ENCODE measurements around the gene TXNDC17. TPM values are rescaled to one million over a fixed set of nuclear protein-coding genes. Genes with fewer than 3 reads are reported as not detected.
A peak's percentile ranks its signal among the peaks of the same experiment; 100 is the strongest.

Gene TXNDC17
- total RNA-seq, 1 experiment from 2014 or later, result 151 TPM

GRCh38 chr17:6642592-6642991 lies 1.7 kb downstream of the TXNDC17 start (continued):
- TF ChIP-seq OVOL2 (CRISPR knock-in tag; IDR thresholded peaks at IDR 0.05; ENCODE audit: borderline replicate concordance), result no peak
- TF ChIP-seq, protein P1, sequence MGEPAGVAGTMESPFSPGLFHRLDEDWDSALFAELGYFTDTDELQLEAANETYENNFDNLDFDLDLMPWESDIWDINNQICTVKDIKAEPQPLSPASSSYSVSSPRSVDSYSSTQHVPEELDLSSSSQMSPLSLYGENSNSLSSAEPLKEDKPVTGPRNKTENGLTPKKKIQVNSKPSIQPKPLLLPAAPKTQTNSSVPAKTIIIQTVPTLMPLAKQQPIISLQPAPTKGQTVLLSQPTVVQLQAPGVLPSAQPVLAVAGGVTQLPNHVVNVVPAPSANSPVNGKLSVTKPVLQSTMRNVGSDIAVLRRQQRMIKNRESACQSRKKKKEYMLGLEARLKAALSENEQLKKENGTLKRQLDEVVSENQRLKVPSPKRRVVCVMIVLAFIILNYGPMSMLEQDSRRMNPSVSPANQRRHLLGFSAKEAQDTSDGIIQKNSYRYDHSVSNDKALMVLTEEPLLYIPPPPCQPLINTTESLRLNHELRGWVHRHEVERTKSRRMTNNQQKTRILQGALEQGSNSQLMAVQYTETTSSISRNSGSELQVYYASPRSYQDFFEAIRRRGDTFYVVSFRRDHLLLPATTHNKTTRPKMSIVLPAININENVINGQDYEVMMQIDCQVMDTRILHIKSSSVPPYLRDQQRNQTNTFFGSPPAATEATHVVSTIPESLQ (CRISPR knock-in tag; IDR thresholded peaks at IDR 0.05), result no peak
- no peak for TF ChIP-seq RELA (CRISPR knock-in tag; IDR thresholded peaks at IDR 0.05; ENCODE audit: borderline replicate concordance)
- no peak for TF ChIP-seq PRRX2 (CRISPR knock-in tag; IDR thresholded peaks at IDR 0.05)
- no peak for TF ChIP-seq NFYB (CRISPR knock-in tag; conservative IDR thresholded peaks at IDR 0.05; ENCODE audit: low read depth)
- TF ChIP-seq, protein P2, sequence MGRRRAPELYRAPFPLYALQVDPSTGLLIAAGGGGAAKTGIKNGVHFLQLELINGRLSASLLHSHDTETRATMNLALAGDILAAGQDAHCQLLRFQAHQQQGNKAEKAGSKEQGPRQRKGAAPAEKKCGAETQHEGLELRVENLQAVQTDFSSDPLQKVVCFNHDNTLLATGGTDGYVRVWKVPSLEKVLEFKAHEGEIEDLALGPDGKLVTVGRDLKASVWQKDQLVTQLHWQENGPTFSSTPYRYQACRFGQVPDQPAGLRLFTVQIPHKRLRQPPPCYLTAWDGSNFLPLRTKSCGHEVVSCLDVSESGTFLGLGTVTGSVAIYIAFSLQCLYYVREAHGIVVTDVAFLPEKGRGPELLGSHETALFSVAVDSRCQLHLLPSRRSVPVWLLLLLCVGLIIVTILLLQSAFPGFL (CRISPR knock-in tag; IDR thresholded peaks at IDR 0.05; ENCODE audit: borderline replicate concordance), result no peak
- no peak for TF ChIP-seq TEAD4 (CRISPR knock-in tag; IDR thresholded peaks at IDR 0.05)
- no peak for TF ChIP-seq AFF4 (CRISPR knock-in tag; IDR thresholded peaks at IDR 0.05; ENCODE audit: borderline replicate concordance)
- no peak for TF ChIP-seq ATF3 (CRISPR knock-in tag; conservative IDR thresholded peaks at IDR 0.05)

GRCh38 chr17:6643451-6644125 lies 2.7 kb downstream of the TXNDC17 start:
- CTCF ChIA-PET, result no interaction called here
- TF ChIP-seq MXD4 (CRISPR knock-in tag; IDR thresholded peaks at IDR 0.05; ENCODE audit: borderline replicate concordance) (no peak), ATF1 (CRISPR knock-in tag; IDR thresholded peaks at IDR 0.05) (no peak)
- TF ChIP-seq, protein P1 (CRISPR knock-in tag; IDR thresholded peaks at IDR 0.05), result no peak
- no peak overlapping the region for H3K27ac Mint-ChIP-seq

GRCh38 chr17:6648181-6648580 lies 7.3 kb downstream of the TXNDC17 start:
- 0 out of 2 replicates have a peak overlapping the region, but pooled peaks have one; percentile 7 for H3K4me3 Mint-ChIP-seq
- CTCF ChIA-PET, result interaction anchor here (0.6 to 1.2 kb wide), 7 partner anchors 9 to 502 kb away, joined by 3 to 5 read pairs (median 3); partner anchors contain the start of genes KIAA0753 and PIMREG
- H3K27me3 Mint-ChIP-seq (ENCODE audit: low read depth), result peaks cover 3% of the 10 kb centered on the region; the same call in 1 of the 2 replicates
- POLR2A ChIA-PET, result no interaction called here
- no peaks in the 10 kb centered on the region for H3K9me3 Mint-ChIP-seq
- peaks cover 28% of the 10 kb centered on the region for H3K4me1 Mint-ChIP-seq
- no peak for DNase-seq (ENCODE audit: low spot score)
- peak overlapping the region; percentile 60; the same call in 1 of the 2 replicates for H3K27ac Mint-ChIP-seq
- peaks cover 45% of the 10 kb centered on the region for H3K36me3 Mint-ChIP-seq
- ATAC-seq, result peak; percentile 11; the same call in 1 of the 2 replicates
- no peak for TF ChIP-seq ETV6 (CRISPR knock-in tag; IDR thresholded peaks at IDR 0.05)
- no peak for TF ChIP-seq CREM (CRISPR knock-in tag; IDR thresholded peaks at IDR 0.05)
- no peak for TF ChIP-seq MXD4 (CRISPR knock-in tag; IDR thresholded peaks at IDR 0.05; ENCODE audit: borderline replicate concordance)
- no peak for TF ChIP-seq ELF4 (CRISPR knock-in tag; IDR thresholded peaks at IDR 0.05; ENCODE audit: low read depth)
- TF ChIP-seq, protein P3, sequence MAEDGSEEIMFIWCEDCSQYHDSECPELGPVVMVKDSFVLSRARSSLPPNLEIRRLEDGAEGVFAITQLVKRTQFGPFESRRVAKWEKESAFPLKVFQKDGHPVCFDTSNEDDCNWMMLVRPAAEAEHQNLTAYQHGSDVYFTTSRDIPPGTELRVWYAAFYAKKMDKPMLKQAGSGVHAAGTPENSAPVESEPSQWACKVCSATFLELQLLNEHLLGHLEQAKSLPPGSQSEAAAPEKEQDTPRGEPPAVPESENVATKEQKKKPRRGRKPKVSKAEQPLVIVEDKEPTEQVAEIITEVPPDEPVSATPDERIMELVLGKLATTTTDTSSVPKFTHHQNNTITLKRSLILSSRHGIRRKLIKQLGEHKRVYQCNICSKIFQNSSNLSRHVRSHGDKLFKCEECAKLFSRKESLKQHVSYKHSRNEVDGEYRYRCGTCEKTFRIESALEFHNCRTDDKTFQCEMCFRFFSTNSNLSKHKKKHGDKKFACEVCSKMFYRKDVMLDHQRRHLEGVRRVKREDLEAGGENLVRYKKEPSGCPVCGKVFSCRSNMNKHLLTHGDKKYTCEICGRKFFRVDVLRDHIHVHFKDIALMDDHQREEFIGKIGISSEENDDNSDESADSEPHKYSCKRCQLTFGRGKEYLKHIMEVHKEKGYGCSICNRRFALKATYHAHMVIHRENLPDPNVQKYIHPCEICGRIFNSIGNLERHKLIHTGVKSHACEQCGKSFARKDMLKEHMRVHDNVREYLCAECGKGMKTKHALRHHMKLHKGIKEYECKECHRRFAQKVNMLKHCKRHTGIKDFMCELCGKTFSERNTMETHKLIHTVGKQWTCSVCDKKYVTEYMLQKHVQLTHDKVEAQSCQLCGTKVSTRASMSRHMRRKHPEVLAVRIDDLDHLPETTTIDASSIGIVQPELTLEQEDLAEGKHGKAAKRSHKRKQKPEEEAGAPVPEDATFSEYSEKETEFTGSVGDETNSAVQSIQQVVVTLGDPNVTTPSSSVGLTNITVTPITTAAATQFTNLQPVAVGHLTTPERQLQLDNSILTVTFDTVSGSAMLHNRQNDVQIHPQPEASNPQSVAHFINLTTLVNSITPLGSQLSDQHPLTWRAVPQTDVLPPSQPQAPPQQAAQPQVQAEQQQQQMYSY (CRISPR knock-in tag; IDR thresholded peaks at IDR 0.05), result no peak
- no peak for TF ChIP-seq SMAD4 (CRISPR knock-in tag; IDR thresholded peaks at IDR 0.05)
- TF ChIP-seq, protein P4, sequence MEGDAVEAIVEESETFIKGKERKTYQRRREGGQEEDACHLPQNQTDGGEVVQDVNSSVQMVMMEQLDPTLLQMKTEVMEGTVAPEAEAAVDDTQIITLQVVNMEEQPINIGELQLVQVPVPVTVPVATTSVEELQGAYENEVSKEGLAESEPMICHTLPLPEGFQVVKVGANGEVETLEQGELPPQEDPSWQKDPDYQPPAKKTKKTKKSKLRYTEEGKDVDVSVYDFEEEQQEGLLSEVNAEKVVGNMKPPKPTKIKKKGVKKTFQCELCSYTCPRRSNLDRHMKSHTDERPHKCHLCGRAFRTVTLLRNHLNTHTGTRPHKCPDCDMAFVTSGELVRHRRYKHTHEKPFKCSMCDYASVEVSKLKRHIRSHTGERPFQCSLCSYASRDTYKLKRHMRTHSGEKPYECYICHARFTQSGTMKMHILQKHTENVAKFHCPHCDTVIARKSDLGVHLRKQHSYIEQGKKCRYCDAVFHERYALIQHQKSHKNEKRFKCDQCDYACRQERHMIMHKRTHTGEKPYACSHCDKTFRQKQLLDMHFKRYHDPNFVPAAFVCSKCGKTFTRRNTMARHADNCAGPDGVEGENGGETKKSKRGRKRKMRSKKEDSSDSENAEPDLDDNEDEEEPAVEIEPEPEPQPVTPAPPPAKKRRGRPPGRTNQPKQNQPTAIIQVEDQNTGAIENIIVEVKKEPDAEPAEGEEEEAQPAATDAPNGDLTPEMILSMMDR (IDR thresholded peaks at IDR 0.05), result no peak

More at GRCh38 chr17:6643451-6644125, 2.7 kb downstream of the TXNDC17 start:
- POLR2A ChIA-PET, result no interaction called here
- H3K4me1 Mint-ChIP-seq, result peaks cover 28% of the 10 kb centered on the region
- no peak for DNase-seq (ENCODE audit: low spot score)
- H3K4me3 Mint-ChIP-seq, result no peak overlapping the region
- no peak for ATAC-seq
- no peaks in the 10 kb centered on the region for H3K27me3 Mint-ChIP-seq (ENCODE audit: low read depth)
- no peaks in the 10 kb centered on the region for H3K9me3 Mint-ChIP-seq
- H3K36me3 Mint-ChIP-seq, result peaks cover 48% of the 10 kb centered on the region
